HL-60 (cell line): ENCODE data around the gene CREB5.

Experiments used
- CTCF ChIP-seq: IDR thresholded peaks from one replicate; pipeline ENCODE4 v1.5.1; 2011; ENCODE audit warnings: low read length, control low read depth, inconsistent platforms; ENCODE audit not compliant: insufficient read depth
- GABPA ChIP-seq: IDR thresholded peaks from 2 replicates; pipeline ENCODE4 v1.6.1; 2012; ENCODE audit warnings: low read depth
- POLR2AphosphoS5 ChIP-seq: IDR thresholded peaks from 2 replicates; pipeline ENCODE4 v1.6.1; 2012; ENCODE audit warnings: low read depth
- TF ChIP-seq, protein P1 (sequence below): IDR thresholded peaks from 2 replicates; pipeline ENCODE4 v1.6.1; 2012; ENCODE audit warnings: low read depth; ENCODE audit not compliant: insufficient replicate concordance

DNA sequence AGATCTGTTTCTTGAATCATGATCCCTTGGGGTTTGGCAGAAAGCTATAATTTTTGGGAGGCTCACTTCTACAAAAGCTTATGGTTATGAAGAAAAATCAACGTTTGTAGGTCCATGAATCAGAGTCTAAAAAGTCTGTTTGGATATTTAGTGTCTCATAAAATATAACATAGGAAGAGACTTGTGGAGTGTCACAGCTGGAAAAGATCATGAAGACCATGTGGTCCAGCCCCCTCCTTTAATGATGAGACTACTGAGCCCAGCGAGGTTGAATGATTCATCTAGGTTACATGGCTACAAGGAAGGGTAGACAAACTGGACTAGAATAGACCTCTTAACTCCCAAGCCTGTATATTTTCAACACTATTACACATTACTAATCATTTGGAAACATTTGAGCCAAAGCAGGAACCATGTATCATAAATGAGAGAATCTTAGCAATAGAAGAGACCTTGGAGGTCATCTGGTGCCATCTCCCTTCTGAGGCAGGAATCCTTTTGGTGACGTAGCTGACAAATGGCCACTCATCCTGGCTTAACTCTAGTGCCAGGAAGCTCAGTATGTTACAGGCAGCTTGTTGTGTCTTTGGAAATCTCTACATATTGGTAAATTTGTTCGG is 152.5 kb downstream of the CREB5 start:
- TF ChIP-seq CTCF: no peak
- TF ChIP-seq, protein P1, sequence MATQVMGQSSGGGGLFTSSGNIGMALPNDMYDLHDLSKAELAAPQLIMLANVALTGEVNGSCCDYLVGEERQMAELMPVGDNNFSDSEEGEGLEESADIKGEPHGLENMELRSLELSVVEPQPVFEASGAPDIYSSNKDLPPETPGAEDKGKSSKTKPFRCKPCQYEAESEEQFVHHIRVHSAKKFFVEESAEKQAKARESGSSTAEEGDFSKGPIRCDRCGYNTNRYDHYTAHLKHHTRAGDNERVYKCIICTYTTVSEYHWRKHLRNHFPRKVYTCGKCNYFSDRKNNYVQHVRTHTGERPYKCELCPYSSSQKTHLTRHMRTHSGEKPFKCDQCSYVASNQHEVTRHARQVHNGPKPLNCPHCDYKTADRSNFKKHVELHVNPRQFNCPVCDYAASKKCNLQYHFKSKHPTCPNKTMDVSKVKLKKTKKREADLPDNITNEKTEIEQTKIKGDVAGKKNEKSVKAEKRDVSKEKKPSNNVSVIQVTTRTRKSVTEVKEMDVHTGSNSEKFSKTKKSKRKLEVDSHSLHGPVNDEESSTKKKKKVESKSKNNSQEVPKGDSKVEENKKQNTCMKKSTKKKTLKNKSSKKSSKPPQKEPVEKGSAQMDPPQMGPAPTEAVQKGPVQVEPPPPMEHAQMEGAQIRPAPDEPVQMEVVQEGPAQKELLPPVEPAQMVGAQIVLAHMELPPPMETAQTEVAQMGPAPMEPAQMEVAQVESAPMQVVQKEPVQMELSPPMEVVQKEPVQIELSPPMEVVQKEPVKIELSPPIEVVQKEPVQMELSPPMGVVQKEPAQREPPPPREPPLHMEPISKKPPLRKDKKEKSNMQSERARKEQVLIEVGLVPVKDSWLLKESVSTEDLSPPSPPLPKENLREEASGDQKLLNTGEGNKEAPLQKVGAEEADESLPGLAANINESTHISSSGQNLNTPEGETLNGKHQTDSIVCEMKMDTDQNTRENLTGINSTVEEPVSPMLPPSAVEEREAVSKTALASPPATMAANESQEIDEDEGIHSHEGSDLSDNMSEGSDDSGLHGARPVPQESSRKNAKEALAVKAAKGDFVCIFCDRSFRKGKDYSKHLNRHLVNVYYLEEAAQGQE: no peak
- no peak for TF ChIP-seq POLR2AphosphoS5
- no peak for TF ChIP-seq GABPA
